COLO829 (cell line): ENCODE measurements around the gene PRR9.
"Not testable (repeated sequence)": the region's sequence is repeated elsewhere in the genome, so short reads cannot be mapped to it uniquely, and the experiment has no call there.

Experiments
- DNase-seq: peaks from one replicate; pipeline ENCODE4 v3.0.0; 2012; ENCODE audit warnings: low spot score

Gene PRR9

GRCh38 chr1:153217212-153217611, at the start of gene PRR9:
Gene PRR9 (plus strand): TSS chr1:153217584. CDS start chr1:153218145, 561 bp downstream.
- no peak for DNase-seq

GRCh38 chr1:153168686-153169085, 48.7 kb upstream of the PRR9 start:
- no peak for DNase-seq

- DNase-seq, result no peak
Observed at GRCh38 chr1:153174624-153175023, 42.8 kb upstream of the PRR9 start.

- no peak for DNase-seq
Observed at GRCh38 chr1:153178922-153179321, 38.5 kb upstream of the PRR9 start.

- no peak for DNase-seq
Observed at GRCh38 chr1:153180556-153180955, 36.8 kb upstream of the PRR9 start.

- not testable (repeated sequence) for DNase-seq
Observed at GRCh38 chr1:153188301-153188700, 29.1 kb upstream of the PRR9 start.

GRCh38 chr1:153190373-153190772, 27.0 kb upstream of the PRR9 start:
- no peak for DNase-seq

GRCh38 chr1:153192697-153193096, 24.7 kb upstream of the PRR9 start:
- no peak for DNase-seq

GRCh38 chr1:153194331-153195050, 22.9 kb upstream of the PRR9 start:
- no peak for DNase-seq

GRCh38 chr1:153195216-153195615, 22.2 kb upstream of the PRR9 start:
- DNase-seq, result no peak

- DNase-seq, result no peak
Observed at GRCh38 chr1:153202006-153202405, 15.4 kb upstream of the PRR9 start.

GRCh38 chr1:153203130-153203529, 14.3 kb upstream of the PRR9 start, which contains the start of gene LELP1:
Gene LELP1 (plus strand): TSS chr1:153203430. CDS start chr1:153204708, 1,278 bp downstream.
- no peak for DNase-seq

- DNase-seq, result no peak
Observed at GRCh38 chr1:153206631-153207030, 10.8 kb upstream of the PRR9 start.

GRCh38 chr1:153210206-153210605, 7.2 kb upstream of the PRR9 start:
- DNase-seq, result no peak

- no peak for DNase-seq
Observed at GRCh38 chr1:153212201-153212600, 5.2 kb upstream of the PRR9 start.

GRCh38 chr1:153213519-153213918, 3.9 kb upstream of the PRR9 start:
- DNase-seq, result no peak

- no peak for DNase-seq
Observed at GRCh38 chr1:153217744-153218416, 496 bp downstream of the PRR9 start.

- peak; percentile 66 for DNase-seq
Observed at GRCh38 chr1:153220606-153221303, 3.4 kb downstream of the PRR9 start.

GRCh38 chr1:153223040-153223891, 5.9 kb downstream of the PRR9 start:
- peak; percentile 32 for DNase-seq

- no peak for DNase-seq
Observed at GRCh38 chr1:153227810-153228209, 10.4 kb downstream of the PRR9 start.

GRCh38 chr1:153228491-153228890, 11.1 kb downstream of the PRR9 start:
- DNase-seq, result no peak
